GM12892 (cell line): Measurements from ENCODE around the gene NECTIN3.

Source experiments
- POLR2A ChIP-seq: IDR thresholded peaks from 2 replicates; pipeline ENCODE4 v1.6.1; 2011; ENCODE audit warnings: low read depth, low read length, control low read depth
- POLR2AphosphoS5 ChIP-seq: IDR thresholded peaks from 2 replicates; pipeline ENCODE4 v1.6.1; 2011; ENCODE audit warnings: low read depth, low read length, control low read depth

DNA sequence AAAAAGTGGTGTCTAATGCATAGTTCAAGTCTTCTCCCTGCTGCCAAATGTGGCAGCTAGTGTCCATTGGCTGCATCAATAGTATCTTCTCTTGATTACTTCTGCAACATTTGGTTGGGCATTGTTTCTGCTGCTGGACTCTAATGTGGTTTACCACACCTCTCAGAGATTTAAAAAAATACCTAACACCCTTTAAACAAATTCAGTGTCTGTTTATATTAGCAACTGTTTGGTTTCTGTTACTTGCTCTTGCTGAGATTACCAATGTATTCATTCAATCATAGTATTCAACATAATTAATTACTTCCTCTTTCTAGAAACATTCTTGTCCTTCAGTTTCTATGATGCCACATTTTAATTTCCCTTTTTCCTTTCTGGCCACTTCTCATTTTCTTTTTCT lies 20.3 kb upstream of the NECTIN3 start:
- no peak for TF ChIP-seq POLR2AphosphoS5
- TF ChIP-seq POLR2A: no peak
